ENCODE measurements around the gene NKX1-1.

Gene NKX1-1

GRCh38 chr4:1354136-1354982 lies 51.9 kb downstream of the NKX1-1 start:
- Histone ChIP-seq H3K36me3 (ENCODE audit: control insufficient read depth, insufficient read depth, low read length) (no peaks in the 10 kb centered on the region), H3K4me1 (no peaks in the 10 kb centered on the region), H3K9me3 (ENCODE audit: control insufficient read depth, low read length) (no peaks in the 10 kb centered on the region), H3K9ac (no peak overlapping the region), H3K27me3 (ENCODE audit: control insufficient read depth, insufficient read depth, low read length) (no peaks in the 10 kb centered on the region), H3K79me2 (no peaks in the 10 kb centered on the region), H3K4me3 (ENCODE audit: low read depth, low read length) (no peak overlapping the region), H3K27ac (no peak overlapping the region), H2AFZ (no peak overlapping the region), H3K4me2 (ENCODE audit: low read length) (no peak overlapping the region)
- TF ChIP-seq CTCF (IDR thresholded peaks at IDR 0.05), result no peak

GRCh38 chr4:1353186-1354055 lies 52.8 kb downstream of the NKX1-1 start:
- H3K4me2 ChIP-seq (ENCODE audit: low read length), result no peak overlapping the region
- TF ChIP-seq CTCF (IDR thresholded peaks at IDR 0.05), result no peak
- no peak overlapping the region for H3K9ac ChIP-seq
- no peak overlapping the region for H2AFZ ChIP-seq
- no peaks in the 10 kb centered on the region for H3K36me3 ChIP-seq (ENCODE audit: control insufficient read depth, insufficient read depth, low read length)
- no peaks in the 10 kb centered on the region for H3K27me3 ChIP-seq (ENCODE audit: control insufficient read depth, insufficient read depth, low read length)
- no peaks in the 10 kb centered on the region for H3K79me2 ChIP-seq
- no peak overlapping the region for H3K4me3 ChIP-seq (ENCODE audit: low read depth, low read length)
- no peaks in the 10 kb centered on the region for H3K9me3 ChIP-seq (ENCODE audit: control insufficient read depth, low read length)
- no peak overlapping the region for H3K27ac ChIP-seq
- no peaks in the 10 kb centered on the region for H3K4me1 ChIP-seq

Measured in parathyroid adenoma (tissue), 2 donors.